Stimulated activated CD4-positive, alpha-beta T cell treated with anti-CD3 and anti-CD28 coated beads, Interleukin-15, amount 100 ng/mL, for 1 hour (primary cell): Measurements from ENCODE around the gene KCNH4.
A peak's percentile ranks its signal among the peaks of the same experiment; 100 is the strongest.
"Not testable (repeated sequence)": the region's sequence is repeated elsewhere in the genome, so short reads cannot be mapped to it uniquely, and the experiment has no call there.

Source experiments
- DNase-seq, 2 donors: peaks; one replicate each; pipeline ENCODE4 v3.0.0-alpha.2; 2020; ENCODE audit warnings: low read depth in 1 of 2, low spot score in 1 of 2

The KCNH4 gene

GRCh38 chr17:42193969-42194899 is 13.3 kb upstream of the KCNH4 start, which contains the start of gene GHDC:
Gene GHDC (minus strand): TSS chr17:42194494. CDS start chr17:42193581, 913 bp downstream.
- peak; percentile 56 to 57 for DNase-seq

GRCh38 chr17:42193216-42193968 is 12.4 kb upstream of the KCNH4 start:
- DNase-seq = no peak

- DNase-seq = no peak
Measured at GRCh38 chr17:42192189-42193126, 11.5 kb upstream of the KCNH4 start.

GRCh38 chr17:42191275-42191608 is 10.3 kb upstream of the KCNH4 start:
- no peak for DNase-seq

- no peak for DNase-seq
Measured at GRCh38 chr17:42190491-42191274, 9.7 kb upstream of the KCNH4 start.

- no peak for DNase-seq
Measured at GRCh38 chr17:42189651-42189965, 8.7 kb upstream of the KCNH4 start.

- no peak for DNase-seq
Measured at GRCh38 chr17:42188749-42189650, 8.1 kb upstream of the KCNH4 start.

- no peak for DNase-seq
Measured at GRCh38 chr17:42187833-42188232, 6.9 kb upstream of the KCNH4 start.

- DNase-seq = not testable (repeated sequence)
Measured at GRCh38 chr17:42186191-42186590, 5.2 kb upstream of the KCNH4 start.

GRCh38 chr17:42185621-42185930 is 4.6 kb upstream of the KCNH4 start:
- no peak for DNase-seq

- DNase-seq = no peak
Measured at GRCh38 chr17:42184713-42185620, 4.0 kb upstream of the KCNH4 start, which contains the start of gene HCRT. Gene HCRT (minus strand): TSS chr17:42185452. CDS start chr17:42185365, 87 bp downstream.

- peak; percentile 64 to 71 for DNase-seq
Measured at GRCh38 chr17:42183741-42184711, 3.1 kb upstream of the KCNH4 start.

- no peak for DNase-seq
Measured at GRCh38 chr17:42182927-42183734, 2.2 kb upstream of the KCNH4 start.

GRCh38 chr17:42181851-42182207 is 887 bp upstream of the KCNH4 start:
- no peak for DNase-seq

- no peak for DNase-seq
Measured at GRCh38 chr17:42180411-42180921, 476 bp downstream of the KCNH4 start.

- DNase-seq = no peak
Measured at GRCh38 chr17:42179911-42180410, 981 bp downstream of the KCNH4 start.
